Esophagus muscularis mucosa (tissue), 4 donors: ENCODE measurements around the gene PICALM. TPM values are rescaled to one million over a fixed set of nuclear protein-coding genes. Genes with fewer than 3 reads are reported as not detected.
"Not testable (repeated sequence)": the region's sequence is repeated elsewhere in the genome, so short reads cannot be mapped to it uniquely, and the experiment has no call there.

Experiments
- DNase-seq: peaks from one replicate; pipeline ENCODE4 v3.0.0-alpha.2; 2017; ENCODE audit errors: extremely low spot score
- H3K27ac ChIP-seq, 4 donors: fragments of 200-600 bp; sonication (generic); replicated peaks in 1 of 4; 1 replicate in 3 of 4; 2 replicates in 1 of 4; pipeline ENCODE4 v1.5.1; 2016 to 2019; ENCODE audit warnings: mild to moderate bottlenecking in 1 of 4
- H3K27me3 ChIP-seq, 4 donors: fragments of 200-600 bp; sonication (generic); one replicate each; pipeline versions ENCODE4 v1.5.1 to v1.6.0; 2016 to 2019
- H3K36me3 ChIP-seq, 4 donors: fragments of 200-600 bp; sonication (generic); one replicate each; pipeline ENCODE4 v1.5.1; 2016 to 2019
- H3K4me1 ChIP-seq, 4 donors: fragments of 200-600 bp; sonication (generic); one replicate each; pipeline ENCODE4 v1.5.1; 2016 to 2019
- H3K4me3 ChIP-seq, 4 donors: fragments of 200-600 bp; sonication (generic); 1 replicate in 2 of 4; 2 replicates in 2 of 4; pipeline ENCODE4 v1.5.1; 2016 to 2019; ENCODE audit warnings: mild to moderate bottlenecking in 4 of 4, moderate library complexity in 1 of 4
- H3K9me3 ChIP-seq, 4 donors: fragments of 200-600 bp; sonication (generic); 1 replicate in 3 of 4; 2 replicates in 1 of 4; pipeline ENCODE4 v1.5.1; 2016 to 2019
- EP300 ChIP-seq: sonication (generic); formaldehyde crosslinking; IDR thresholded peaks from one replicate; pipeline ENCODE4 v1.6.1; 2017; ENCODE audit warnings: antibody characterized with exemption
- POLR2A ChIP-seq: fragments of 450-650 bp; IDR thresholded peaks from one replicate; pipeline ENCODE4 v1.6.1; 2017; ENCODE audit warnings: antibody characterized with exemption, moderate library complexity, mild to moderate bottlenecking, low read depth
- POLR2AphosphoS5 ChIP-seq, 2 donors: sonication (generic); formaldehyde crosslinking; IDR thresholded peaks; one replicate each; pipeline ENCODE4 v1.6.1; 2017; ENCODE audit warnings: antibody characterized with exemption in 2 of 2
- WGBS: methylation state at CpG from one replicate; pipeline ENCODE4 v1.1.5; 2018; 5-methylcytosine and 5-hydroxymethylcytosine counted together
- intact Hi-C: fragments of 100-400 bp; cut with DNase I; formaldehyde crosslinking; loops from one replicate; pipeline ENCODE4 v1.15.1; 2023
- total RNA-seq, 4 donors: library from RNA; depleted of rRNA; stranded (reverse); fragments of >200 nt; gene quantifications; one replicate each; pipeline versions ENCODE4 v1.1.0 to v1.2.1, GENCODE V29; 2016
- TF ChIP-seq, protein P1 (sequence below), 3 experiments: fragments of 200-600 bp in 2 of 3; fragments of 450-650 bp in 1 of 3; sonication (generic) in 2 of 3; IDR thresholded peaks; one replicate each; pipeline ENCODE4 v1.5.1; 2017 to 2019; ENCODE audit warnings: antibody characterized with exemption in 3 of 3, mild to moderate bottlenecking in 2 of 3, moderate library complexity in 1 of 3

PICALM gene
- total RNA-seq, 4 donors from 2014 or later, result 228 to 281 (median 266) TPM

GRCh38 chr11:85937835-85938234, 131.0 kb downstream of the PICALM start:
- H3K4me1 ChIP-seq, result peaks cover 0 to 6% (median 2%) of the 10 kb centered on the region in 4 donors
- no peak for DNase-seq
- no peaks in the 10 kb centered on the region for H3K9me3 ChIP-seq
- TF ChIP-seq EP300 (no peak), POLR2AphosphoS5 (IDR thresholded peaks at IDR 0.05) (no peak), POLR2A (no peak)
- TF ChIP-seq, protein P1, sequence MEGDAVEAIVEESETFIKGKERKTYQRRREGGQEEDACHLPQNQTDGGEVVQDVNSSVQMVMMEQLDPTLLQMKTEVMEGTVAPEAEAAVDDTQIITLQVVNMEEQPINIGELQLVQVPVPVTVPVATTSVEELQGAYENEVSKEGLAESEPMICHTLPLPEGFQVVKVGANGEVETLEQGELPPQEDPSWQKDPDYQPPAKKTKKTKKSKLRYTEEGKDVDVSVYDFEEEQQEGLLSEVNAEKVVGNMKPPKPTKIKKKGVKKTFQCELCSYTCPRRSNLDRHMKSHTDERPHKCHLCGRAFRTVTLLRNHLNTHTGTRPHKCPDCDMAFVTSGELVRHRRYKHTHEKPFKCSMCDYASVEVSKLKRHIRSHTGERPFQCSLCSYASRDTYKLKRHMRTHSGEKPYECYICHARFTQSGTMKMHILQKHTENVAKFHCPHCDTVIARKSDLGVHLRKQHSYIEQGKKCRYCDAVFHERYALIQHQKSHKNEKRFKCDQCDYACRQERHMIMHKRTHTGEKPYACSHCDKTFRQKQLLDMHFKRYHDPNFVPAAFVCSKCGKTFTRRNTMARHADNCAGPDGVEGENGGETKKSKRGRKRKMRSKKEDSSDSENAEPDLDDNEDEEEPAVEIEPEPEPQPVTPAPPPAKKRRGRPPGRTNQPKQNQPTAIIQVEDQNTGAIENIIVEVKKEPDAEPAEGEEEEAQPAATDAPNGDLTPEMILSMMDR (IDR thresholded peaks at IDR 0.05), result no peak
- H3K4me3 ChIP-seq, result no peak overlapping the region
- no peaks in the 10 kb centered on the region for H3K27me3 ChIP-seq
- no peaks in the 10 kb centered on the region for H3K36me3 ChIP-seq
- intact Hi-C loops, result no loop called here
- WGBS, result 90% methylated on average over 1 of the region's 1 CpG
- no peak overlapping the region for H3K27ac ChIP-seq

- H3K27ac ChIP-seq, result no peak overlapping the region
- H3K4me3 ChIP-seq, result no peak overlapping the region
- peaks cover 0 to 6% (median 2%) of the 10 kb centered on the region in 4 donors for H3K4me1 ChIP-seq
- no peaks in the 10 kb centered on the region for H3K9me3 ChIP-seq
- DNase-seq, result no peak
- 94% methylated on average over 10 of the region's 10 CpGs for WGBS
- no peak for TF ChIP-seq POLR2A
- TF ChIP-seq POLR2AphosphoS5 (IDR thresholded peaks at IDR 0.05), result no peak
- H3K27me3 ChIP-seq, result no peaks in the 10 kb centered on the region
- H3K36me3 ChIP-seq, result no peaks in the 10 kb centered on the region
- intact Hi-C loops, result no loop called here
Observed at GRCh38 chr11:85935751-85936150, 133.1 kb downstream of the PICALM start.

DNA sequence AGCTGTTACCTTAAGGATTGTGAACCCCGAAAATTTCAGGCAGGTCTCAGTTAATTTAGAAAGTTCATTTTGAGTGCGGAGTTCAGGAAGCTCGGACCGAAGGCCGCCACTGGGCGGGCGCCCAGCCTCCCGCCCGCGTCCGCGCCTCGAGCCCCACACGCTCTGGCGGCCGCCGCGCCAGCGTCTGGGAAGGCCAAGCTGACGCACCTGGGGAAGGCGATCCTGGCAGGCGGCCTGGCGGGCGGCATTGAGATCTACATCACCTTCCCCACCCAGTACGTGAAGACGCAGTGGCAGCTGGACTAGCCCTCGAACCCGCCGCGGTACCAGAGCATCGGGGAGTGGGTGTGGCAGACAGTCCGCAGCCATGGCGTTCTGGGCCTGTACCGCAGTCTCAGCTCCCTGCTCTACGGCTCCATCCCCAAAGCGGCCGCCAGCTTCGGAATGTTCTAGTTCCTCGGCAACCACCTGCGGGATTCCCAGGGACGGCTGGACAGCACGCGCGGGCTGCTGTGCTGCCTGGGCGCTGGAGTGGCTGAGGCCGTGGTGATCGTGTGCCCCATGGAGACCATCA, 134.2 kb downstream of the PICALM start:
- Histone ChIP-seq H3K36me3 (no peaks in the 10 kb centered on the region), H3K27me3 (no peaks in the 10 kb centered on the region), H3K4me3 (peak overlapping the region; percentile 23 to 42 (median 36)), H3K9me3 (no peaks in the 10 kb centered on the region), H3K27ac (no peak overlapping the region), H3K4me1 (peaks cover 0 to 6% (median 2%) of the 10 kb centered on the region in 4 donors)
- TF ChIP-seq, protein P1 (IDR thresholded peaks at IDR 0.05), result no peak
- no peak for TF ChIP-seq EP300
- WGBS, result 34% methylated on average over 21 of the region's 47 CpGs
- intact Hi-C loops, result no loop called here
- no peak for DNase-seq

- no peaks in the 10 kb centered on the region for H3K9me3 ChIP-seq
- no peaks in the 10 kb centered on the region for H3K36me3 ChIP-seq
- H3K27ac ChIP-seq, result no peak overlapping the region
- H3K4me1 ChIP-seq, result peaks cover 0 to 6% (median 2%) of the 10 kb centered on the region in 4 donors
- TF ChIP-seq, protein P1 (IDR thresholded peaks at IDR 0.05), result no peak
- TF ChIP-seq EP300, result no peak
- TF ChIP-seq POLR2A, result no peak
- TF ChIP-seq POLR2AphosphoS5 (IDR thresholded peaks at IDR 0.05), result no peak
- intact Hi-C loops, result no loop called here
- H3K4me3 ChIP-seq, result no peak overlapping the region
- WGBS, result 94% methylated on average over 11 of the region's 11 CpGs
- no peaks in the 10 kb centered on the region for H3K27me3 ChIP-seq
- no peak for DNase-seq
Observed at GRCh38 chr11:85930879-85931366, 138.0 kb downstream of the PICALM start.

DNA sequence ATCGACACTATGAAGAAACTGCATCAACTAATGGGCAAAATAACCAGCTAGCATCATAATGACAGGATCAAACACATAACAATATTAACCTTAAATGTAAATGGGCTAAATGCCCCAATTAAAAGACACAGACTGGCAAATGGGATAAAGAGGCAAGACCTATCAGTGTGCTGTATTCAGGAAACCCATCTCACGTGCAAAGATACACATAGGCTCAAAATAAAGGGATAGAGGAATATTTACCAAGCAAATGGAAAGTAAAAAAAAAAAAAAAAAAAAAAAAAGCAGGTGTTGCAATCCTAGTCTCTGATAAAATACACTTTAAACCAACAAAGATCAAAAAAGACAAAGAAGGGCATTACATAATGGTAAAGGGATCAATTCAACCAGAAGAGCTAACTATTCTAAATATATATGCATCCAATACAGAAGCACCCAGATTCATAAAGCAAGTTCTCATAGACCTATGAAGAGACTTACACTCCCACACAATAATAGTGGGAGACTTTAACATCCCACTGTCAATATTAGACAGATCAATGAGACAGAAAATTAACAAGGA, 142.2 kb downstream of the PICALM start:
- H3K36me3 ChIP-seq, H3K4me3 ChIP-seq, H3K4me1 ChIP-seq, DNase-seq, H3K9me3 ChIP-seq, intact Hi-C loops, H3K27me3 ChIP-seq, H3K27ac ChIP-seq: not testable (repeated sequence)
- 95% methylated on average over 2 of the region's 2 CpGs for WGBS

DNA sequence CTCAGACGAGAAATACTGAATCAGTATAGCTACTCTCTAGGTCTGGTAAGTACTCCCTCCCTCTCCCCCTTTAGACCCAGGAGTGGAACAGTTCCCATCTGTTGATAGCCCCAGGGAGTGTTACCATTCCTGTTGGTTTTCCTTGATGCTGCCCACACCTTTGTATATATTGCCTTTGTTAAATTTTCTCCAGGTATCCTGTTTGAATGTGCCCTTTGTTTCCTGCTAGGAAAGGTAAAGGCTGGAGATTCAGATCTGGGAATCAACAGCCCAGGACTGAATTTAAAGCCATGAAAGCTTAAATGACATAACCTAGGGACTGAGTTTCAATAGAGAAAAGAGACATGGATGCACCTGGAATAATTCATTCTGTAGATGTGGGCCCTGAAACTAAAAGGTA, 145.4 kb downstream of the PICALM start:
- Histone ChIP-seq H3K4me1 (no peaks in the 10 kb centered on the region), H3K36me3 (no peaks in the 10 kb centered on the region), H3K27ac (no peak overlapping the region), H3K27me3 (peaks cover 0 to 5% (median 0%) of the 10 kb centered on the region in 4 donors), H3K9me3 (no peaks in the 10 kb centered on the region), H3K4me3 (no peak overlapping the region)
- intact Hi-C loops, result no loop called here
- no peak for DNase-seq
- 69% methylated on average over 1 of the region's 1 CpG for WGBS
- TF ChIP-seq POLR2AphosphoS5 (IDR thresholded peaks at IDR 0.05) (no peak), POLR2A (no peak), EP300 (no peak)
- TF ChIP-seq, protein P1 (IDR thresholded peaks at IDR 0.05), result no peak
